Measurements from ENCODE around the gene MAPK4.

Gene MAPK4

GRCh38 chr18:50700245-50701165 lies 140.6 kb downstream of the MAPK4 start:
- H3K27ac ChIP-seq (ENCODE audit: extremely low read depth, low read depth, low read length), result no peak overlapping the region
- H3K9me3 ChIP-seq (ENCODE audit: control insufficient read depth, insufficient read depth, low read depth, low read length), result no peaks in the 10 kb centered on the region
- ChIA-PET CTCF (interaction anchor here (0.5 to 0.6 kb wide), 2 partner anchors 20 to 109 kb away, joined by 3 to 5 read pairs; no protein-coding TSS in a partner anchor), POLR2A (interaction anchor here (0.7 kb wide), 1 partner anchor 44 kb away, joined by 3 read pairs; no protein-coding TSS in a partner anchor)
- H3K4me3 ChIP-seq (ENCODE audit: low read depth, low read length), result no peak overlapping the region
- H3K4me1 ChIP-seq (ENCODE audit: control insufficient read depth, insufficient read depth, low read length), result no peaks in the 10 kb centered on the region
- H3K36me3 ChIP-seq (ENCODE audit: control insufficient read depth in 2 of 2, insufficient read depth in 1 of 2, low read length in 2 of 2), result no peaks in the 10 kb centered on the region
- TF ChIP-seq SCRT2 (tag by site-specific recombination; IDR thresholded peaks at IDR 0.05) (peak; percentile 96), ZXDB (tag by site-specific recombination; IDR thresholded peaks at IDR 0.05) (no peak), SCRT1 (tag by site-specific recombination; IDR thresholded peaks at IDR 0.05; ENCODE audit: borderline replicate concordance) (peak; percentile 98)

GRCh38 chr18:50704357-50704940 lies 144.6 kb downstream of the MAPK4 start:
- H3K4me3 ChIP-seq (ENCODE audit: low read depth, low read length), result no peak overlapping the region
- peaks cover 5% of the 10 kb centered on the region for H3K4me1 ChIP-seq (ENCODE audit: control insufficient read depth, insufficient read depth, low read length)
- H3K27ac ChIP-seq (ENCODE audit: extremely low read depth, low read depth, low read length), result no peak overlapping the region
- no peaks in the 10 kb centered on the region for H3K36me3 ChIP-seq (ENCODE audit: control insufficient read depth in 2 of 2, insufficient read depth in 1 of 2, low read length in 2 of 2)
- TF ChIP-seq IKZF3 (tag by site-specific recombination; IDR thresholded peaks at IDR 0.05) (no peak), ZNF138 (tag by site-specific recombination; IDR thresholded peaks at IDR 0.05; ENCODE audit: borderline replicate concordance) (no peak), ZNF747 (tag by site-specific recombination; IDR thresholded peaks at IDR 0.05) (no peak), ZNF248 (tag by site-specific recombination; IDR thresholded peaks at IDR 0.05) (no peak), ZNF174 (tag by site-specific recombination; IDR thresholded peaks at IDR 0.05) (no peak), HOXA7 (CRISPR knock-in tag; IDR thresholded peaks at IDR 0.05; ENCODE audit: borderline replicate concordance) (no peak), ZNF48 (tag by site-specific recombination; IDR thresholded peaks at IDR 0.05) (no peak)
- TF ChIP-seq, protein P1, sequence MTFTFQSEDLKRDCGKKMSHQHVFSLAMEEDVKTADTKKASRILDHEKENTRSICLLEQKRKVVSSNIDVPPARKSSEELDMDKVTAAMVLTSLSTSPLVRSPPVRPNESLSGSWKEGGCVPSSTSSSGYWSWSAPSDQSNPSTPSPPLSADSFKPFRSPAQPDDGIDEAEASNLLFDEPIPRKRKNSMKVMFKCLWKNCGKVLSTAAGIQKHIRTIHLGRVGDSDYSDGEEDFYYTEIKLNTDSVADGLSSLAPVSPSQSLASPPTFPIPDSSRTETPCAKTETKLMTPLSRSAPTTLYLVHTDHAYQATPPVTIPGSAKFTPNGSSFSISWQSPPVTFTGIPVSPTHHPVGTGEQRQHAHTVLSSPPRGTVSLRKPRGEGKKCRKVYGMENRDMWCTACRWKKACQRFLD (tag by site-specific recombination; IDR thresholded peaks at IDR 0.05), result no peak
- TF ChIP-seq, protein P2, sequence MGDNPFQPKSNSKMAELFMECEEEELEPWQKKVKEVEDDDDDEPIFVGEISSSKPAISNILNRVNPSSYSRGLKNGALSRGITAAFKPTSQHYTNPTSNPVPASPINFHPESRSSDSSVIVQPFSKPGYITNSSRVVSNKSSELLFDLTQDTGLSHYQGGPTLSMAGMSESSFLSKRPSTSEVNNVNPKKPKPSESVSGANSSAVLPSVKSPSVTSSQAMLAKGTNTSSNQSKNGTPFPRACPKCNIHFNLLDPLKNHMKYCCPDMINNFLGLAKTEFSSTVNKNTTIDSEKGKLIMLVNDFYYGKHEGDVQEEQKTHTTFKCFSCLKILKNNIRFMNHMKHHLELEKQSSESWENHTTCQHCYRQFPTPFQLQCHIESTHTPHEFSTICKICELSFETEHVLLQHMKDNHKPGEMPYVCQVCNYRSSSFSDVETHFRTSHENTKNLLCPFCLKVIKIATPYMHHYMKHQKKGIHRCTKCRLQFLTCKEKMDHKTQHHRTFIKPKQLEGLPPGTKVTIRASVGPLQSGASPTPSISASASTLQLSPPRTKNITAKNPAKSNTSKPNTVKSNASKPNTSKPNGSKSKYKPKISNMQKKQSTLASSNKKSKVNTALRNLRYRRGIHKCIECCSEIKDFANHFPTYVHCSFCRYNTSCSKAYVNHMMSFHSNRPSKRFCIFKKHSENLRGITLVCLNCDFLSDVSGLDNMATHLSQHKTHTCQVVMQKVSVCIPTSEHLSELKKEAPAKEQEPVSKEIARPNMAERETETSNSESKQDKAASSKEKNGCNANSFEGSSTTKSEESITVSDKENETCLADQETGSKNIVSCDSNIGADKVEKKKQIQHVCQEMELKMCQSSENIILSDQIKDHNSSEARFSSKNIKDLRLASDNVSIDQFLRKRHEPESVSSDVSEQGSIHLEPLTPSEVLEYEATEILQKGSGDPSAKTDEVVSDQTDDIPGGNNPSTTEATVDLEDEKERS (tag by site-specific recombination; IDR thresholded peaks at IDR 0.05), result no peak
- ChIA-PET CTCF (no interaction called here), POLR2A (no interaction called here)
- H3K9me3 ChIP-seq (ENCODE audit: control insufficient read depth, insufficient read depth, low read depth, low read length), result no peaks in the 10 kb centered on the region

- Histone ChIP-seq H3K27ac (ENCODE audit: extremely low read depth, low read depth, low read length) (no peak overlapping the region), H3K4me3 (ENCODE audit: low read depth, low read length) (no peak overlapping the region), H3K4me1 (ENCODE audit: control insufficient read depth, insufficient read depth, low read length) (peaks cover 5% of the 10 kb centered on the region), H3K36me3 (ENCODE audit: control insufficient read depth in 2 of 2, insufficient read depth in 1 of 2, low read length in 2 of 2) (no peaks in the 10 kb centered on the region), H3K9me3 (ENCODE audit: control insufficient read depth, insufficient read depth, low read depth, low read length) (no peaks in the 10 kb centered on the region)
- ChIA-PET POLR2A (no interaction called here), CTCF (no interaction called here)
- TF ChIP-seq ZNF514 (tag by site-specific recombination; IDR thresholded peaks at IDR 0.05), result no peak
- no peak for TF ChIP-seq ZNF843 (tag by site-specific recombination; IDR thresholded peaks at IDR 0.05)
- TF ChIP-seq ZNF549 (tag by site-specific recombination; IDR thresholded peaks at IDR 0.05), result no peak
- no peak for TF ChIP-seq SP3 (tag by site-specific recombination; IDR thresholded peaks at IDR 0.05)
- TF ChIP-seq ZNF398 (tag by site-specific recombination; IDR thresholded peaks at IDR 0.05), result no peak
- no peak for TF ChIP-seq ZNF501 (tag by site-specific recombination; IDR thresholded peaks at IDR 0.05)
These were observed 146.3 kb downstream of the MAPK4 start for GRCh38 chr18:50706199-50706598.

All from HEK293 (cell line).